ENCODE data around the gene CSTPP1. TPM values are rescaled to one million over a fixed set of nuclear protein-coding genes. Genes with fewer than 3 reads are reported as not detected.

CSTPP1 gene
- total and polyA plus RNA-seq, 2 of the 4 experiments (the other 2 are of a cell fraction): 22.0 to 35.7 TPM

DNA sequence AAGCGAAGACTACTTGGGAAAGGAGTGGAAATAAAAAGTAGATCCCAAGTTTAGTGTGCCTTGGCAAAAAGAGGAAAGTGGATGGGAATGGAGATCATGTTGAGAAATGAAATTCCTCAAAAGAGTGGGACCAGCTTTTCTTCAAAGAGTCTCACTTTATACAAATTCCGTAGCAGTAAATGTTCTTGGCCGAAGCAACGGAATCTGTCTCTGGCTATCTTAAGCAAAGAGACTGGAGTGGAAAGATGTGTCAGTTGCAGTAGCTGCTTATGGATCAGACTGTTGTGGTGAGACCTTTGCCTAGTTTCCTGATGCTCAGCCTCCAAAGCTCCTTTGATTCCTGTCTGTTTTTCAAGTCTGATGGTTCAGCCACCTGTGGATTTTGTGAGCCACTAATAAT lies 73.6 kb downstream of the CSTPP1 start:
- ATAC-seq (ENCODE audit: low read depth): no peak
- peak; percentile 21 for DNase-seq
- in situ Hi-C loops (cut with MboI; ENCODE audit: low sequenced_read_pairs): no loop called here
- TF ChIP-seq, protein P1, sequence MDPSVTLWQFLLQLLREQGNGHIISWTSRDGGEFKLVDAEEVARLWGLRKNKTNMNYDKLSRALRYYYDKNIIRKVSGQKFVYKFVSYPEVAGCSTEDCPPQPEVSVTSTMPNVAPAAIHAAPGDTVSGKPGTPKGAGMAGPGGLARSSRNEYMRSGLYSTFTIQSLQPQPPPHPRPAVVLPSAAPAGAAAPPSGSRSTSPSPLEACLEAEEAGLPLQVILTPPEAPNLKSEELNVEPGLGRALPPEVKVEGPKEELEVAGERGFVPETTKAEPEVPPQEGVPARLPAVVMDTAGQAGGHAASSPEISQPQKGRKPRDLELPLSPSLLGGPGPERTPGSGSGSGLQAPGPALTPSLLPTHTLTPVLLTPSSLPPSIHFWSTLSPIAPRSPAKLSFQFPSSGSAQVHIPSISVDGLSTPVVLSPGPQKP (IDR thresholded peaks at IDR 0.05; ENCODE audit: borderline replicate concordance, low read depth, low read length): no peak
- no peak for TF ChIP-seq RAD21 (IDR thresholded peaks at IDR 0.05; ENCODE audit: low read length)
- TF ChIP-seq MAFK (IDR thresholded peaks at IDR 0.05; ENCODE audit: low read depth, low read length): no peak
- no peak for TF ChIP-seq BHLHE40 (IDR thresholded peaks at IDR 0.05; ENCODE audit: low read depth, low read length)
- no peak for TF ChIP-seq FOS (IDR thresholded peaks at IDR 0.05; ENCODE audit: low read depth, low read length)
- no peak for TF ChIP-seq MAZ (IDR thresholded peaks at IDR 0.05; ENCODE audit: borderline replicate concordance, low read depth, low read length)
- no peak for TF ChIP-seq NFE2L2 (IDR thresholded peaks at IDR 0.05; ENCODE audit: low read depth, low read length)
- TF ChIP-seq RCOR1 (IDR thresholded peaks at IDR 0.05; ENCODE audit: insufficient replicate concordance, low read length): no peak
- TF ChIP-seq CEBPB (IDR thresholded peaks at IDR 0.05; ENCODE audit: low read depth, low read length): no peak
- Histone ChIP-seq H4K5ac (ENCODE audit: low read depth, low read length) (no peak overlapping the region), H2BK20ac (ENCODE audit: low read depth, low read length) (no peak overlapping the region), H2BK15ac (ENCODE audit: low read depth, low read length) (no peak overlapping the region), H2BK5ac (ENCODE audit: low read depth, low read length, poor library complexity, severe bottlenecking) (no peak overlapping the region), H3K4ac (ENCODE audit: low read depth, low read length) (no peak overlapping the region), H3K4me1 (ENCODE audit: control insufficient read depth, insufficient read depth, low read length) (no peaks in the 10 kb centered on the region), H3K56ac (ENCODE audit: extremely low read depth, insufficient read depth, low read length) (no peak overlapping the region), H4K20me1 (ENCODE audit: insufficient read depth, low read length) (no peaks in the 10 kb centered on the region; the same call in 1 of the 2 replicates), H3K23ac (ENCODE audit: low read depth, low read length) (no peak overlapping the region), H3K4me2 (ENCODE audit: low read depth, low read length) (no peak overlapping the region), H3K9ac (ENCODE audit: low read depth, low read length) (no peak overlapping the region), H3K4me3 (ENCODE audit: insufficient read depth, low read depth, low read length) (no peak overlapping the region), H3K79me1 (ENCODE audit: low read depth in 1 of 2, low read length in 2 of 2) (0 out of 4 replicates have a peak, but pooled peaks cover 0 to 2% of the 10 kb centered on the region in 2 experiments), H3K36me3 (ENCODE audit: control insufficient read depth, insufficient read depth, low read length) (no peaks in the 10 kb centered on the region), H3K9me1 (ENCODE audit: insufficient read depth, low read length) (no peaks in the 10 kb centered on the region), H3K27ac (ENCODE audit: insufficient read depth, low read length) (no peak overlapping the region), H2AFZ (replicated peaks; ENCODE audit: low read length, poor library complexity) (no peak overlapping the region), H2AK5ac (ENCODE audit: low read depth, low read length) (no peak overlapping the region), H3K14ac (replicated peaks; ENCODE audit: low read depth, low read length) (no peak overlapping the region), H2AK9ac (replicated peaks; ENCODE audit: low read depth, low read length, poor library complexity) (no peak overlapping the region), H3K18ac (ENCODE audit: low read depth, low read length) (no peak overlapping the region), H4K8ac (ENCODE audit: low read depth in 2 of 2, low read length in 2 of 2) (no peak overlapping the region), H2BK120ac (ENCODE audit: low read depth, low read length) (no peak overlapping the region), H3K27me3 (ENCODE audit: control insufficient read depth, insufficient read depth, low read length) (no peaks in the 10 kb centered on the region), H4K91ac (ENCODE audit: insufficient read depth, low read depth, low read length) (no peak overlapping the region), H3K9me3 (ENCODE audit: control insufficient read depth, insufficient read depth, low read length) (no peaks in the 10 kb centered on the region)
- WGBS, 2 experiments (ENCODE audit: extremely low coverage in 2 of 2, insufficient read length in 1 of 2): 100% methylated on average over 1 of the region's 4 CpGs; no CpG with 5 or more reads in 1 of the 2 experiments
- CTCF ChIA-PET: no interaction called here
- POLR2A ChIA-PET (ENCODE audit: unreplicated experiment): no interaction called here
- no TSS peak for BruUV-seq (replicated peaks)
- intact Hi-C loops (cut with micrococcal nuclease): no loop called here
- dilution Hi-C loops (cut with HindIII; ENCODE audit: low sequenced_read_pairs, unreplicated experiment): no loop called here
